ENCODE data around the gene RLBP1. TPM values are rescaled to one million over a fixed set of nuclear protein-coding genes. Genes with fewer than 3 reads are reported as not detected.
A peak's percentile ranks its signal among the peaks of the same experiment; 100 is the strongest.

RLBP1 gene
- total and polyA plus RNA-seq, 4 experiments from 2014 or later: not detected

DNA sequence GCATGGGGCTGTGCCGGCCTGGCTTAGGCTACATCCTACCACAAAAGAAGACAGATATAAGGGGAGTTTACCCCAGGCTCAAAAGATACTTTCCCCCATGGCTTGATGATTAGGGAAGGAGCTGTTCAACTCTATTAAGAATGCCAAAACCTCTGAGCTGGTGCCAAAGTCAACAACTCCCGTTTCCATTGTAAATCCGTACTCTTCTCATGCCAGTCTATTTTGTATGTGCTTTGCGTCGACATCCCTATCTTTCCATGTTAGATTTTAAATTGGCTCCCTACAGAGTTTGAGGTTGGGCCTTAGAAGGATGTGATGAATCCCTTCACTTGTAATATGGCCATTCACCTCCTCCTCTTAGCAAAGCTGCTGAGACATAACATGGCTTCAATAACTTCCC lies 46.9 kb downstream of the RLBP1 start:
- Histone ChIP-seq H3K27ac (ENCODE audit: low read depth, low read length) (no peak overlapping the region), H3K4me3 (ENCODE audit: low read length in 2 of 2) (no peak overlapping the region), H3K4me1 (ENCODE audit: insufficient read depth, low read length) (no peaks in the 10 kb centered on the region), H3K27me3 (ENCODE audit: insufficient read depth, low read length) (no peaks in the 10 kb centered on the region), H3K9me3 (ENCODE audit: control insufficient read depth in 1 of 2, low read length in 2 of 2) (no peaks in the 10 kb centered on the region), H3K36me3 (ENCODE audit: insufficient read depth, low read length) (peaks cover 25% of the 10 kb centered on the region)
- H3K4me1 Mint-ChIP-seq: peaks cover 4 to 8% (median 7%) of the 10 kb centered on the region in 4 donors
- no peaks in the 10 kb centered on the region for H3K27me3 Mint-ChIP-seq
- intact Hi-C loops (cut with micrococcal nuclease): no loop called here
- ChIA-PET POLR2A (ENCODE audit: partially characterized antibody) (no interaction called here), CTCF (ENCODE audit: partially characterized antibody) (interaction anchor here (0.9 to 10.6 kb wide), 6 partner anchors 7 to 270 kb away, joined by 3 to 221 read pairs (median 6); partner anchors contain the start of gene ABHD2)
- H3K27ac Mint-ChIP-seq: peak overlapping the region in 1 of 7 donors; percentile 24
- peaks cover 28 to 49% of the 10 kb centered on the region in 2 donors for H3K36me3 Mint-ChIP-seq
- no peak overlapping the region for H3K4me3 Mint-ChIP-seq
- no peaks in the 10 kb centered on the region for H3K9me3 Mint-ChIP-seq
- no peak for DNase-seq

DNA sequence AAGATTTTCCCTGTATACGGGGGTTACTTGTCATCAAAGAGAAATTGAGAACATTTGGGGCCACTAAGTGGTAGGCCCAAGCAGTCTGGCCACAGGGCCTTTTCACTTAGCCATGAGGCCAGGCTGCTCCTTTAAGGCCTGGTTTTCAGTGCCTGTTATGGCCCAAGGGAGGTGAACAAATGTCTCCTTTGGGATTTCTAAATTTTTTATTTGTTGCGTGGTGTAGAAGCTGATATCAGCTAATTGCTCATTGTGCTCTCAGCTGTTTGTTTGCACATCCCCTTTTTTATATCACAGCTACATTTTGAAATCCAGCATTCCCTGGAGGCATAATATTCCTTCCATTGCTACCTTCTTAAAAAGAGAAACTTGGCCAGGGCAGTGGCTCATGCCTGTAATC lies 48.5 kb downstream of the RLBP1 start:
- Histone ChIP-seq H3K4me1 (ENCODE audit: insufficient read depth, low read length) (no peaks in the 10 kb centered on the region), H3K9me3 (ENCODE audit: control insufficient read depth in 1 of 2, low read length in 2 of 2) (no peaks in the 10 kb centered on the region), H3K27me3 (ENCODE audit: insufficient read depth, low read length) (no peaks in the 10 kb centered on the region), H3K36me3 (ENCODE audit: insufficient read depth, low read length) (peaks cover 19% of the 10 kb centered on the region), H3K4me3 (ENCODE audit: low read length in 2 of 2) (no peak overlapping the region), H3K27ac (ENCODE audit: low read depth, low read length) (no peak overlapping the region)
- H3K9me3 Mint-ChIP-seq: no peaks in the 10 kb centered on the region
- POLR2A ChIA-PET (ENCODE audit: partially characterized antibody): interaction anchor here (0.7 kb wide), 1 partner anchor 115 kb away, joined by 3 read pairs; no protein-coding TSS in a partner anchor
- peaks cover 4 to 7% (median 6%) of the 10 kb centered on the region in 4 donors for H3K4me1 Mint-ChIP-seq
- no peak for DNase-seq
- CTCF ChIA-PET (ENCODE audit: partially characterized antibody): interaction anchor here (0.7 to 10.6 kb wide), 8 partner anchors 13 to 278 kb away, joined by 3 to 221 read pairs (median 7); partner anchors contain the start of gene HAPLN3
- intact Hi-C loops (cut with micrococcal nuclease): no loop called here
- peak overlapping the region in 1 of 7 donors; percentile 75 for H3K27ac Mint-ChIP-seq
- H3K36me3 Mint-ChIP-seq: peaks cover 27 to 37% of the 10 kb centered on the region in 2 donors
- H3K27me3 Mint-ChIP-seq: no peaks in the 10 kb centered on the region
- H3K4me3 Mint-ChIP-seq: no peak overlapping the region

DNA sequence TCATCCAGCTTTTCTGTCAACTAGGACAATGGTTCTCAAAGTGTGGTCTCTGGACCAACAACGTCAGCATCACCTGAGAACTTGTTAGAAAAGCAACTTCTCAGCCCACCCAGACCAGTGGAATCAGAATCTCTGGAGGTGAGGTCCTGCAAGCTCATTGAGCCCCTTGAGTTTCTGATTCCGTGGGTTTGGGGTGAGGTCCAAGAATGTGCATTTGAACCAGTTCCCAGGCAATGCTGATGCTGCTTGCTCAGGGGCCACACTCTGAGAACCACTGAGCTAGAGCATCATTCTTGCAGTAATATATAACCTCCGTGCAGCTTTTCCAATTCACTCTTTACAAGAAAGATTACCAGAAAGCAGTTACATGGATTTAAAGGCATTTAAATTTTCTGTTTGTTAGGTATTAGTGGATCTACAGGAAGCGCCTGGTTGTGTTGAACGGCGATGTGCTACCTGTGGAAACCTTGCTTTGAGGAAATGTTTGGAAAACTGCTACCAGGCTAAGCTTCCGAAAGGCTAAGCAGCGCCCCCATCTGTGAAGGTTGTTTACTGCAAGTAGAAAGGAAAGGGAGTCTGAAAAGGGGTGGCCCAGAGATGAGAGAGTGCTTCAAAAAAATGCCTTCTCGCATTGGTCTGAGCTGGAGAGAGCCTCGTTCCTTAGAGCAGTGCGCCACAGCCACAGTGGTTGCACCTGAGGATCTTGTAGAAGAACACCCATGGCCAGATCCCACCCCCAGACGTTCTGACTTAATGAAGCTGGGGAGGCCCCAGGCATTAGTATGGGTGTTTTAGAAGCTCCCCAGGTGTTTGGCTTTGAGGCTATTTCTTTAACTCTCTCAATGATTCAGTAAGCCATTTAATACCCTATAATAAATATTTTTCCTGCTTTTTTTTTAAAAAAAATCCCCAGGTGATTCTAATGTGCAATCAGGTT lies 50.0 kb downstream of the RLBP1 start:
- peak in 2 of 5 donors; percentile 22 to 24 for DNase-seq
- Mint-ChIP-seq H3K27me3 (no peaks in the 10 kb centered on the region), H3K4me1 (peaks cover 4 to 10% (median 6%) of the 10 kb centered on the region in 4 donors), H3K36me3 (peaks cover 16 to 23% of the 10 kb centered on the region in 2 donors), H3K4me3 (no peak overlapping the region), H3K9me3 (no peaks in the 10 kb centered on the region), H3K27ac (no peak overlapping the region)
- peaks cover 12% of the 10 kb centered on the region for H3K4me1 ChIP-seq (ENCODE audit: insufficient read depth, low read length)
- H3K9me3 ChIP-seq (ENCODE audit: control insufficient read depth in 1 of 2, low read length in 2 of 2): no peaks in the 10 kb centered on the region
- H3K4me3 ChIP-seq (ENCODE audit: low read length in 2 of 2): no peak overlapping the region
- CTCF ChIA-PET (ENCODE audit: partially characterized antibody): interaction anchor here (0.6 to 10.6 kb wide), 28 partner anchors 8 to 547 kb away, joined by 3 to 221 read pairs (median 5); partner anchors contain the start of genes ABHD2 and HAPLN3
- H3K27ac ChIP-seq (ENCODE audit: low read depth, low read length): no peak overlapping the region
- H3K27me3 ChIP-seq (ENCODE audit: insufficient read depth, low read length): no peaks in the 10 kb centered on the region
- POLR2A ChIA-PET (ENCODE audit: partially characterized antibody): interaction anchor here (0.8 to 1.0 kb wide), 2 partner anchors 267 to 547 kb away, joined by 3 to 4 read pairs; no protein-coding TSS in a partner anchor
- peaks cover 10% of the 10 kb centered on the region for H3K36me3 ChIP-seq (ENCODE audit: insufficient read depth, low read length)
- intact Hi-C loops (cut with micrococcal nuclease): no loop called here

DNA sequence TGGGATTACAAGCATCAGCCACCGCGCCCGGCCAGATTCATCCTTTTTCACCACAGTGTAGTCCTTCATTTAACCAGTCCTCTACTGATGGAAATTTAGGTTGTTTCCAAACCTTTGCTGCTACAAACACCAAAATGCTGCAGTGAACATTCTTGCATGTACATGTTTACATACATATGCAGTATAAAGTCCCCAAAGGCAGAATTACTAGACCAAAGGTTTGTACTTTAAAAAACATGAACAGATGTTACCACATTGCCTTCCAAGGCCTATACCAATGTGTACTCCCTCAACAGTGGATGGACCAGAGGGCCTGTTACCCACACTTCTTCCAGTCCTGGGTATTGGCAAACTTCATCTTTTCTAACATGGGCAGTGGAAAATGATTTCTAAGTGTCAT lies 51.0 kb downstream of the RLBP1 start:
- H3K27me3 Mint-ChIP-seq: no peaks in the 10 kb centered on the region
- no peak overlapping the region for H3K4me3 ChIP-seq (ENCODE audit: low read length in 2 of 2)
- H3K9me3 Mint-ChIP-seq: no peaks in the 10 kb centered on the region
- no peaks in the 10 kb centered on the region for H3K9me3 ChIP-seq (ENCODE audit: control insufficient read depth in 1 of 2, low read length in 2 of 2)
- H3K27ac ChIP-seq (ENCODE audit: low read depth, low read length): no peak overlapping the region
- H3K27ac Mint-ChIP-seq: peak overlapping the region in 1 of 7 donors; percentile 19
- H3K36me3 Mint-ChIP-seq: peaks cover 11 to 13% of the 10 kb centered on the region in 2 donors
- no peak for DNase-seq
- ChIA-PET POLR2A (ENCODE audit: partially characterized antibody) (no interaction called here), CTCF (ENCODE audit: partially characterized antibody) (interaction anchor here (1.1 to 10.6 kb wide), 13 partner anchors 10 to 275 kb away, joined by 3 to 221 read pairs (median 9); partner anchors contain the start of genes ABHD2 and HAPLN3)
- intact Hi-C loops (cut with micrococcal nuclease): no loop called here
- no peak overlapping the region for H3K4me3 Mint-ChIP-seq
- H3K27me3 ChIP-seq (ENCODE audit: insufficient read depth, low read length): no peaks in the 10 kb centered on the region
- peaks cover 13% of the 10 kb centered on the region for H3K4me1 ChIP-seq (ENCODE audit: insufficient read depth, low read length)
- no peaks in the 10 kb centered on the region for H3K36me3 ChIP-seq (ENCODE audit: insufficient read depth, low read length)
- H3K4me1 Mint-ChIP-seq: peaks cover 5 to 14% (median 8%) of the 10 kb centered on the region in 4 donors

DNA sequence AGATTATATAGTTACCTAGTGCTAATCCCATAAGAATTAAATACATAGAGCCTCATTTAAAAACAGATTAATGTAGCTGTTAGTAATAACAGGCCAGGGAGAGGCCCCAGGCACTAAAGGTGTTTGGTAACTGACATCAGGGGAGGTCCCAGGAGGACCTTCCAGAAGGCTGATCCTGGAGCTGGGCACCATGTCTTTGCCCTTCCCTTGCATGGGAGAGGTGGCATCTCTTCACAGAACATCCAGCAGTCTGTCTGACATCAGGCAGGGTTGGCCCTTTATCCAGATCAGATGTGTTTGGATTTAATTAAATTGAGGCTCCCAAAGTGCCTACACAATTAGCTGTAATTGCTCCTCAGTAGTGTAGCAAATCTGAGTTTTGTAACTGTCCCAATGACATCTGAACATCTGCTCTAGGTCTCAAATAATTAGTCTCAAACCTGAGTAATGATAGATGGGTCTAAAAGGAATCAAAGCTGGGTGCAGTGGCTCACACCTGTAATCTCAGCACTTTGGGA lies 53.0 kb downstream of the RLBP1 start:
- no peaks in the 10 kb centered on the region for H3K27me3 ChIP-seq (ENCODE audit: insufficient read depth, low read length)
- no peak overlapping the region for H3K4me3 ChIP-seq (ENCODE audit: low read length in 2 of 2)
- H3K27ac ChIP-seq (ENCODE audit: low read depth, low read length): no peak overlapping the region
- no peak for DNase-seq
- H3K4me1 ChIP-seq (ENCODE audit: insufficient read depth, low read length): peaks cover 13% of the 10 kb centered on the region
- intact Hi-C loops (cut with micrococcal nuclease): no loop called here
- Mint-ChIP-seq H3K36me3 (peaks cover 5 to 9% of the 10 kb centered on the region in 2 donors), H3K9me3 (no peaks in the 10 kb centered on the region), H3K27me3 (no peaks in the 10 kb centered on the region), H3K4me3 (no peak overlapping the region), H3K4me1 (peaks cover 5 to 14% (median 8%) of the 10 kb centered on the region in 4 donors), H3K27ac (peak overlapping the region in 1 of 7 donors; percentile 53)
- peaks cover 5% of the 10 kb centered on the region for H3K36me3 ChIP-seq (ENCODE audit: insufficient read depth, low read length)
- ChIA-PET POLR2A (ENCODE audit: partially characterized antibody) (no interaction called here), CTCF (ENCODE audit: partially characterized antibody) (interaction anchor here (1.1 to 5.4 kb wide), 9 partner anchors 8 to 264 kb away, joined by 3 to 43 read pairs (median 3); no protein-coding TSS in a partner anchor)
- H3K9me3 ChIP-seq (ENCODE audit: control insufficient read depth in 1 of 2, low read length in 2 of 2): no peaks in the 10 kb centered on the region

DNA sequence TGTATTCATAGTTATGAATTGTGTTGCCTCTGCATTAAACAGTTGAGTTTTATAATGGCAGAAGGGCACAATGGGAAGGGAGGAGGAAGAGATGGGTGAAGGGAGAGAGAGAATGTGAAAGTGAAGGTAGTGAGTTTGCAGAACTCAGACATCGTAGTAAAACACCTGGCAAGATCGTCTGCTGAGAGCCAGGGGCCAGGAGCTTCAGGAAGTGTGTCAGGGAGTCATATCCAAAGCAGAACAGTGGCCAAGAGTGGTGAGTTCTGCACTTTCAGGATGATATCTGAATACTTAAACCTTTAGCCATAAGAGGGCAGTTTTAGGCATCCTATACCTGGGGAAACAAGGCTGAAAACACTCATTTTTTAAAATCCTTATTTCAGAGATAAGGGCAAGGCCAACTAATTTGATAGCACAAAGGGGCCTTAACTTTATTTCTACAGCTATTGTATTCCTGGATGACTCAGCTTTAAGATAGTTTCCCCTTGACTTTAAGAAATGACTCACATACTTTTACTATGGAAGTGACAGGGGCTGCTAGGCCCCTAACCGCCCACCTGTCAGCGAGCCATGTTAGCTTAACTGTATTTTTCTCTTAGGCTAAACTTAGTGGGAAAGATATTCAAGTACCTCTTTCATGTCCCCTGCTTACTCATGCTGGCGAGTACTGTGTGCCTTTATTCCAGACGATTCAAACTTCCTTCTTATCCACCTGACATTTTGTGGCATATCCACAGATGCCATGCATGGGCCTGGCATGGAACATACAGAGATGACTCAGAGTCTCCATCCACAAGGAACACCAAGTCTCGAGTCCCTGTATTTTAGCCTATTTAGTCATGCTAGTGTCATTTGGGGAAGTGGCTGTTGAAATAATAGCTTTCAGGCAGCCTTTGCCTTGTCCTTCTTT lies 53.9 kb downstream of the RLBP1 start:
- intact Hi-C loops (cut with micrococcal nuclease): no loop called here

More for the DNA sequence above, 53.9 kb downstream of the RLBP1 start:
- Mint-ChIP-seq H3K9me3 (no peaks in the 10 kb centered on the region), H3K4me3 (no peak overlapping the region), H3K27ac (peak overlapping the region in 6 of 7 donors; percentile 35 to 86 (median 60)), H3K4me1 (peaks cover 5 to 14% (median 8%) of the 10 kb centered on the region in 4 donors), H3K27me3 (no peaks in the 10 kb centered on the region), H3K36me3 (peaks cover 10 to 15% of the 10 kb centered on the region in 2 donors)
- Histone ChIP-seq H3K27ac (ENCODE audit: low read depth, low read length) (no peak overlapping the region), H3K4me1 (ENCODE audit: insufficient read depth, low read length) (peaks cover 13% of the 10 kb centered on the region), H3K9me3 (ENCODE audit: control insufficient read depth in 1 of 2, low read length in 2 of 2) (no peaks in the 10 kb centered on the region), H3K36me3 (ENCODE audit: insufficient read depth, low read length) (peaks cover 5% of the 10 kb centered on the region), H3K27me3 (ENCODE audit: insufficient read depth, low read length) (no peaks in the 10 kb centered on the region), H3K4me3 (ENCODE audit: low read length in 2 of 2) (no peak overlapping the region)
- CTCF ChIA-PET (ENCODE audit: partially characterized antibody): interaction anchor here (1.1 to 5.4 kb wide), 6 partner anchors 9 to 113 kb away, joined by 3 to 43 read pairs (median 4); no protein-coding TSS in a partner anchor
- POLR2A ChIA-PET (ENCODE audit: partially characterized antibody): no interaction called here
- DNase-seq: no peak

All from CD4-positive, alpha-beta memory T cell (primary cell).